Measurements from ENCODE around the gene MRPS25. TPM values are rescaled to one million over a fixed set of nuclear protein-coding genes. Genes with fewer than 3 reads are reported as not detected.

Gene MRPS25
- polyA plus RNA-seq, 3 donors = 23.7 to 60.7 (median 24.6) TPM

DNA sequence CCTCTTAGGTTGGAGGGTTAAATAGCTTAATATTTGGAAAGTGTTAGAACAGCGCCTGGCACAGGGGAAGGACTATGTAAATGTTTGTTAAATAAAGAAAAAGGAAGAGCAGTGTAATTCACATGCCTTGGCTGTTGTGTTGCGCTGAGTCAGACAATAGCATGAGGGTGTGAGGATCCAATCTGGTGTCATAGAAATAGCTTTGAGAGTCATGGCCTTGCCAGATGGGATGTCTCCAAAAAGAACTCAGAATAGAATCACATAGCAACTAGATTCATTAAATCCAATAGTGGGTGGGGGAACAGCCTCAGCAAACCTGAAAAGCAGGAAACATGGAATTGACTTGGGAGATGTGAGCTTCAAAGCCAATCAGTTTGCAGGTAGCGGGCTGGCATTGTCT, 37.7 kb upstream of the MRPS25 start:
- Histone ChIP-seq H3K9me3 (replicated peaks in 1 of 2; ENCODE audit: control insufficient read depth in 1 of 2, insufficient read depth in 1 of 2, low read length in 2 of 2) (no peaks in the 10 kb centered on the region), H3K36me3 (replicated peaks in 1 of 2; ENCODE audit: control insufficient read depth in 1 of 2, insufficient read depth in 2 of 2, low read length in 2 of 2) (no peaks in the 10 kb centered on the region), H2AFZ (ENCODE audit: insufficient read depth, low read depth, low read length, poor library complexity, severe bottlenecking) (no peak overlapping the region), H3K27me3 (ENCODE audit: control insufficient read depth in 2 of 2, insufficient read depth in 2 of 2, low read length in 2 of 2) (no peaks in the 10 kb centered on the region), H4K20me1 (ENCODE audit: insufficient read depth, low read length) (no peaks in the 10 kb centered on the region), H3K79me2 (ENCODE audit: insufficient read depth, low read length) (peaks cover 11% of the 10 kb centered on the region), H3K4me1 (ENCODE audit: control insufficient read depth in 1 of 2, insufficient read depth in 2 of 2, low read length in 2 of 2) (peaks cover 38 to 45% of the 10 kb centered on the region in 2 donors), H3K4me2 (replicated peaks; ENCODE audit: extremely low read depth, low read length, poor library complexity, severe bottlenecking) (no peak overlapping the region), H3K4me3 (replicated peaks in 1 of 3; ENCODE audit: low read depth in 2 of 3, low read length in 3 of 3) (no peak overlapping the region), H3K27ac (ENCODE audit: low read depth in 1 of 2, low read length in 2 of 2) (no peak overlapping the region), H3K9ac (ENCODE audit: insufficient read depth, low read length, poor library complexity, severe bottlenecking) (no peak overlapping the region)
- DNase-seq = no peak
- TF ChIP-seq, protein P1, sequence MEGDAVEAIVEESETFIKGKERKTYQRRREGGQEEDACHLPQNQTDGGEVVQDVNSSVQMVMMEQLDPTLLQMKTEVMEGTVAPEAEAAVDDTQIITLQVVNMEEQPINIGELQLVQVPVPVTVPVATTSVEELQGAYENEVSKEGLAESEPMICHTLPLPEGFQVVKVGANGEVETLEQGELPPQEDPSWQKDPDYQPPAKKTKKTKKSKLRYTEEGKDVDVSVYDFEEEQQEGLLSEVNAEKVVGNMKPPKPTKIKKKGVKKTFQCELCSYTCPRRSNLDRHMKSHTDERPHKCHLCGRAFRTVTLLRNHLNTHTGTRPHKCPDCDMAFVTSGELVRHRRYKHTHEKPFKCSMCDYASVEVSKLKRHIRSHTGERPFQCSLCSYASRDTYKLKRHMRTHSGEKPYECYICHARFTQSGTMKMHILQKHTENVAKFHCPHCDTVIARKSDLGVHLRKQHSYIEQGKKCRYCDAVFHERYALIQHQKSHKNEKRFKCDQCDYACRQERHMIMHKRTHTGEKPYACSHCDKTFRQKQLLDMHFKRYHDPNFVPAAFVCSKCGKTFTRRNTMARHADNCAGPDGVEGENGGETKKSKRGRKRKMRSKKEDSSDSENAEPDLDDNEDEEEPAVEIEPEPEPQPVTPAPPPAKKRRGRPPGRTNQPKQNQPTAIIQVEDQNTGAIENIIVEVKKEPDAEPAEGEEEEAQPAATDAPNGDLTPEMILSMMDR (IDR thresholded peaks at IDR 0.05) = no peak
- peaks cover 0 to 2% (median 0%) of the 10 kb centered on the region in 7 donors for H3K9me3 Mint-ChIP-seq
- intact Hi-C loops (cut with micrococcal nuclease) = loop anchor here in 1 of 2 donors (10.0 kb wide), 1 partner anchor 102 kb away; the partner anchor contains the start of gene CAPN7
- H3K36me3 Mint-ChIP-seq = peaks cover 0 to 1% of the 10 kb centered on the region in 2 donors
- peaks cover 0 to 4% (median 2%) of the 10 kb centered on the region in 3 donors for H3K27me3 Mint-ChIP-seq (ENCODE audit: low read depth in 3 of 3)
- peaks cover 42% of the 10 kb centered on the region for H3K4me1 Mint-ChIP-seq
- H3K27ac Mint-ChIP-seq = peak overlapping the region in 2 of 7 donors; percentile 3 to 38
- no peak overlapping the region for H3K4me3 Mint-ChIP-seq
- 57% methylated on average over 2 of the region's 3 CpGs for WGBS (ENCODE audit: insufficient coverage)

DNA sequence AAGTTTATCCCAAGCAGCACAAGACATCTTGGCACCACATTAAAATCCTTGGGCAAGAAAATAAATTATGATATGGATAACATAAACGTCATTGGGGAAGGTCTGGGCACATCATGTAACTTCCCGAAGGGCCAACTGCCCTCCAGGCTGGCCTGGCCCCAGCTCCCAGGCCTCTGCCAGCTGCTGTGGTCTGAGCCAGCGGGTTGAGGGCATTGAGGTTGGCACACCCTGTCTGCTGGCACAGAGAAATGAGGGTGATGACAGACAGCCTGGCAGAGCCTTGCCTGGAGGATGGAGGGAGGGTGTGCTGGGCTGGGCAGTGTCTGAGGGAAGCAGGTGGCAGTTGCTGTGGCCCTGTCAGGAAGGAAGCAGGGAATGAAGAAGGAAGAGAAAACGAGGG, 37.1 kb upstream of the MRPS25 start:
- peak overlapping the region in 1 of 7 donors; percentile 53 for H3K27ac Mint-ChIP-seq
- Histone ChIP-seq H3K27me3 (ENCODE audit: control insufficient read depth in 2 of 2, insufficient read depth in 2 of 2, low read length in 2 of 2) (no peaks in the 10 kb centered on the region), H3K9me3 (replicated peaks in 1 of 2; ENCODE audit: control insufficient read depth in 1 of 2, insufficient read depth in 1 of 2, low read length in 2 of 2) (no peaks in the 10 kb centered on the region), H3K36me3 (replicated peaks in 1 of 2; ENCODE audit: control insufficient read depth in 1 of 2, insufficient read depth in 2 of 2, low read length in 2 of 2) (no peaks in the 10 kb centered on the region), H2AFZ (ENCODE audit: insufficient read depth, low read depth, low read length, poor library complexity, severe bottlenecking) (peak overlapping the region; percentile 51), H3K9ac (ENCODE audit: insufficient read depth, low read length, poor library complexity, severe bottlenecking) (no peak overlapping the region), H3K79me2 (ENCODE audit: insufficient read depth, low read length) (peaks cover 16% of the 10 kb centered on the region), H3K4me3 (replicated peaks in 1 of 3; ENCODE audit: low read depth in 2 of 3, low read length in 3 of 3) (no peak overlapping the region), H3K27ac (ENCODE audit: low read depth in 1 of 2, low read length in 2 of 2) (no peak overlapping the region), H4K20me1 (ENCODE audit: insufficient read depth, low read length) (no peaks in the 10 kb centered on the region), H3K4me2 (replicated peaks; ENCODE audit: extremely low read depth, low read length, poor library complexity, severe bottlenecking) (no peak overlapping the region), H3K4me1 (ENCODE audit: control insufficient read depth in 1 of 2, insufficient read depth in 2 of 2, low read length in 2 of 2) (peaks cover 36 to 42% of the 10 kb centered on the region in 2 donors)
- peaks cover 0 to 4% (median 2%) of the 10 kb centered on the region in 3 donors for H3K27me3 Mint-ChIP-seq (ENCODE audit: low read depth in 3 of 3)
- H3K9me3 Mint-ChIP-seq = no peaks in the 10 kb centered on the region
- no peak for DNase-seq
- WGBS (ENCODE audit: insufficient coverage) = 0% methylated on average over 4 of the region's 4 CpGs
- intact Hi-C loops (cut with micrococcal nuclease) = loop anchor here in 1 of 2 donors (10.0 kb wide), 1 partner anchor 103 kb away; the partner anchor contains the start of gene CAPN7
- TF ChIP-seq, protein P1 (IDR thresholded peaks at IDR 0.05) = no peak
- peak overlapping the region in 1 of 2 donors; percentile 17 for H3K4me3 Mint-ChIP-seq
- peaks cover 0 to 2% of the 10 kb centered on the region in 2 donors for H3K36me3 Mint-ChIP-seq
- peaks cover 42% of the 10 kb centered on the region for H3K4me1 Mint-ChIP-seq

Measured in CD14-positive monocyte (primary cell).